Measurements from ENCODE around the gene TAF1A.

The TAF1A gene

DNA sequence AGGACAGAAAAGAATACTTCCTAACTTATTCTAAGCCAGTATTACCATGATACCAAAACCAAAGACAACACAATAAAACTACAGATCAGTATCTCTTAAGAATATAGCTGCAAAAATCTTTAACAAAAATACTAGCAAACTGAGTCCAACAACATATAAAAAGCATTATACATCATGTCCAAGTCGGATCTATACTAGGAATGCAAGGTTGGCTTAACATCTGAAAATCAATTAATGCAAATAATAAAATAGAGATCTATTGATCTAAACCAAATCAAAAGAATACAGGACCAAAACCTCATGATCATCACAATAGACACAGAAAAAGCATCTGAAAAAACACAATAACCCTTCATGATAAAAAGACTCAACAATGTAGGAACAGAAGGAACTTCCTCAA is 18.9 kb downstream of the TAF1A start:
- Histone ChIP-seq H3K36me3 (ENCODE audit: control insufficient read depth in 5 of 5, insufficient read depth in 5 of 5, low read length in 5 of 5) (peaks cover 11 to 42% (median 33%) of the 10 kb centered on the region in 5 donors), H3K27ac (ENCODE audit: low read depth, low read length) (no peak overlapping the region), H3K9ac (ENCODE audit: low read length in 5 of 5) (no peak overlapping the region), H3K4me1 (ENCODE audit: control insufficient read depth in 5 of 5, insufficient read depth in 5 of 5, low read length in 5 of 5) (no peaks in the 10 kb centered on the region), H3K9me3 (ENCODE audit: control insufficient read depth in 5 of 5, low read length in 5 of 5) (no peaks in the 10 kb centered on the region), H3K27me3 (ENCODE audit: control insufficient read depth in 5 of 5, insufficient read depth in 4 of 5, low read length in 5 of 5) (no peaks in the 10 kb centered on the region), H3K4me3 (ENCODE audit: low read depth in 1 of 5, low read length in 5 of 5) (no peak overlapping the region)

GRCh38 chr1:222561656-222562055 is 28.1 kb downstream of the TAF1A start:
- Histone ChIP-seq H3K9ac (ENCODE audit: low read length in 5 of 5) (no peak overlapping the region), H3K4me3 (ENCODE audit: low read depth in 1 of 5, low read length in 5 of 5) (no peak overlapping the region), H3K27me3 (ENCODE audit: control insufficient read depth in 5 of 5, insufficient read depth in 4 of 5, low read length in 5 of 5) (no peaks in the 10 kb centered on the region), H3K9me3 (ENCODE audit: control insufficient read depth in 5 of 5, low read length in 5 of 5) (no peaks in the 10 kb centered on the region), H3K4me1 (ENCODE audit: control insufficient read depth in 5 of 5, insufficient read depth in 5 of 5, low read length in 5 of 5) (no peaks in the 10 kb centered on the region), H3K27ac (ENCODE audit: low read depth, low read length) (no peak overlapping the region), H3K36me3 (ENCODE audit: control insufficient read depth in 5 of 5, insufficient read depth in 5 of 5, low read length in 5 of 5) (peaks cover 31 to 53% (median 37%) of the 10 kb centered on the region in 5 donors)

DNA sequence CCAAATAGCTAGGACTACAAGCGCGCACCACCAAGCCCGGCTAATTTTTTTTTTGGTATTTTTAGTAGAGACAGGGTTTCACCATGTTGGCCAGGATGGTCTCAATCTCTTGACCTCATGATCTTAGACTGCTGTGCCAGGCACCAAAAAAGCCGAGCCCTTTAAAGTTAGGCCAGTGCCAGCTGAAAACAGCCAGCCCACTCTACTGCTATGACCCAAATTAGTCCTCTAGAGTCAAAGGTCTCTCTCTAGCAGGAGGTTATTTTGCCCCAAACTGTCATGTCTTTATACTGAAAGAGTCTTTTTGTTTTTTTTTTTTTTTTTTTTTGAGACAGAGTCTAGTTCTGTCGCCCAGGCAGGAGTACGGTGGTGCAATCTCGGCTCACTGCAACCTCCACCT is 32.2 kb downstream of the TAF1A start:
- H3K4me1 ChIP-seq (ENCODE audit: control insufficient read depth in 5 of 5, insufficient read depth in 5 of 5, low read length in 5 of 5): peaks cover 0 to 4% (median 0%) of the 10 kb centered on the region in 5 donors
- H3K27ac ChIP-seq (ENCODE audit: low read depth, low read length): no peak overlapping the region
- H3K27me3 ChIP-seq (ENCODE audit: control insufficient read depth in 5 of 5, insufficient read depth in 4 of 5, low read length in 5 of 5): no peaks in the 10 kb centered on the region
- H3K9ac ChIP-seq (ENCODE audit: low read length in 5 of 5): no peak overlapping the region
- no peaks in the 10 kb centered on the region for H3K9me3 ChIP-seq (ENCODE audit: control insufficient read depth in 5 of 5, low read length in 5 of 5)
- H3K36me3 ChIP-seq (ENCODE audit: control insufficient read depth in 5 of 5, insufficient read depth in 5 of 5, low read length in 5 of 5): peaks cover 36 to 41% (median 39%) of the 10 kb centered on the region in 5 donors
- no peak overlapping the region for H3K4me3 ChIP-seq (ENCODE audit: low read depth in 1 of 5, low read length in 5 of 5)

DNA sequence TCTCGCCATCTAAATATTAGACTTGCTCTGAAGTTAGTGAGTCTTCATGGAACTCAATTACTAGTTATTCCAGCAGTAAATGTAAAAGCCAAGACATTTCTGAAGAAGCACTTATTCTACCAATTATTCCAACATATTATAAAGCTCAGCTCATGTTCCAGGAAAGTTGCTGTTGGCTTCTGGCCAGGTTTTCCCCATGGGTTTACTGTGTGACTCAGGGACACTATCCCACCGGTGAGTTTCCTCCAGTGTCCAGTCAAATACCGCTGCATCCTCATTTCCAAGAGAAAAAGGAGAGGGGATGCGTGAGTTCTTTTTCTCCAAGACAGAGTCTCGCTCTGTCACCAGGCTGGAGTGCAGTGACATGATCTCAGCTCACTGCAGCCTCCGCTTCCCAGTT is 32.6 kb downstream of the TAF1A start:
- H3K36me3 ChIP-seq (ENCODE audit: control insufficient read depth in 5 of 5, insufficient read depth in 5 of 5, low read length in 5 of 5): peaks cover 32 to 41% (median 37%) of the 10 kb centered on the region in 5 donors
- no peaks in the 10 kb centered on the region for H3K27me3 ChIP-seq (ENCODE audit: control insufficient read depth in 5 of 5, insufficient read depth in 4 of 5, low read length in 5 of 5)
- H3K4me3 ChIP-seq (ENCODE audit: low read depth in 1 of 5, low read length in 5 of 5): no peak overlapping the region
- no peaks in the 10 kb centered on the region for H3K9me3 ChIP-seq (ENCODE audit: control insufficient read depth in 5 of 5, low read length in 5 of 5)
- H3K27ac ChIP-seq (ENCODE audit: low read depth, low read length): no peak overlapping the region
- no peak overlapping the region for H3K9ac ChIP-seq (ENCODE audit: low read length in 5 of 5)
- H3K4me1 ChIP-seq (ENCODE audit: control insufficient read depth in 5 of 5, insufficient read depth in 5 of 5, low read length in 5 of 5): peaks cover 0 to 5% (median 0%) of the 10 kb centered on the region in 5 donors

DNA sequence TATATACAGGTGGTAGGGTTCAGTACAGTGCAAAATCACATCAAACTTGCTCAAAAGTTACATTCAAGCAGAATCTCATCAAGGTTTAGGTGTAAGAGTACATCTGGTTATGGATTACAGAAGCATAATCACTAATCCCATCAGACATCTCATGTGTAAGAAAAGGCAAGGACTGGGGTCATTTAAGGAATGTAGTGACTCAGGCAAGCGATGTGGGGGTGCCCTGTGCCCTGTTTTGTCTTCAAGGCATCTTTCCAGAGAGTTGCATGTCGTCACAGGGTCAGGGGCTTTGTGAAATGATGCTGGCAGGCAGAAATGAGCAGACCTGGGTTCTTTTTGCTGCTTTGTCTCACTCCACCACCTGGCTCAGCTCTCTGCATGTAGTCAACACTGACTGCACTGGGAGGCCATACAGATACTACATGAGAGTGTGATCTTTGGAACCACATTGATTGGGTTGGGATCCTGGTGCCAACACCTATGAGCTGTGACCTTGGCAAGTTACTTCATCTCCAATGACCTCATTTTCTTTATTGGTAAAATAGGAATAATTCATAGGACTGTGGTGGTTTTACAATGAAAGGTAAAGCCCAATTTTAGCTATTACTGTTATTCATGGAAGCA is 33.6 kb downstream of the TAF1A start:
- no peaks in the 10 kb centered on the region for H3K27me3 ChIP-seq (ENCODE audit: control insufficient read depth in 5 of 5, insufficient read depth in 4 of 5, low read length in 5 of 5)
- H3K9ac ChIP-seq (ENCODE audit: low read length in 5 of 5): no peak overlapping the region
- peaks cover 27 to 34% (median 32%) of the 10 kb centered on the region in 5 donors for H3K36me3 ChIP-seq (ENCODE audit: control insufficient read depth in 5 of 5, insufficient read depth in 5 of 5, low read length in 5 of 5)
- peaks cover 0 to 5% (median 0%) of the 10 kb centered on the region in 5 donors for H3K4me1 ChIP-seq (ENCODE audit: control insufficient read depth in 5 of 5, insufficient read depth in 5 of 5, low read length in 5 of 5)
- no peak overlapping the region for H3K4me3 ChIP-seq (ENCODE audit: low read depth in 1 of 5, low read length in 5 of 5)
- H3K27ac ChIP-seq (ENCODE audit: low read depth, low read length): no peak overlapping the region
- no peaks in the 10 kb centered on the region for H3K9me3 ChIP-seq (ENCODE audit: control insufficient read depth in 5 of 5, low read length in 5 of 5)

GRCh38 chr1:222554177-222554576 is 35.6 kb downstream of the TAF1A start:
- Histone ChIP-seq H3K36me3 (ENCODE audit: control insufficient read depth in 5 of 5, insufficient read depth in 5 of 5, low read length in 5 of 5) (peaks cover 9 to 22% (median 18%) of the 10 kb centered on the region in 5 donors), H3K9ac (ENCODE audit: low read length in 5 of 5) (no peak overlapping the region), H3K4me3 (ENCODE audit: low read depth in 1 of 5, low read length in 5 of 5) (no peak overlapping the region), H3K4me1 (ENCODE audit: control insufficient read depth in 5 of 5, insufficient read depth in 5 of 5, low read length in 5 of 5) (peaks cover 0 to 5% (median 0%) of the 10 kb centered on the region in 5 donors), H3K27ac (ENCODE audit: low read depth, low read length) (no peak overlapping the region), H3K27me3 (ENCODE audit: control insufficient read depth in 5 of 5, insufficient read depth in 4 of 5, low read length in 5 of 5) (no peaks in the 10 kb centered on the region), H3K9me3 (ENCODE audit: control insufficient read depth in 5 of 5, low read length in 5 of 5) (no peaks in the 10 kb centered on the region)

GRCh38 chr1:222552882-222553281 is 36.9 kb downstream of the TAF1A start:
- Histone ChIP-seq H3K36me3 (ENCODE audit: control insufficient read depth in 5 of 5, insufficient read depth in 5 of 5, low read length in 5 of 5) (peaks cover 6 to 19% (median 17%) of the 10 kb centered on the region in 5 donors), H3K9ac (ENCODE audit: low read length in 5 of 5) (peak overlapping the region in 1 of 5 donors; percentile 16)

GRCh38 chr1:222547944-222548671 is 41.6 kb downstream of the TAF1A start, which contains the start of gene HHIPL2:
HHIPL2 (minus strand) TSS chr1:222548104; CDS start chr1:222548044, 60 bp downstream.
- H3K4me1 ChIP-seq (ENCODE audit: control insufficient read depth in 5 of 5, insufficient read depth in 5 of 5, low read length in 5 of 5): peaks cover 0 to 5% (median 0%) of the 10 kb centered on the region in 5 donors
- H3K36me3 ChIP-seq (ENCODE audit: control insufficient read depth in 5 of 5, insufficient read depth in 5 of 5, low read length in 5 of 5): no peaks in the 10 kb centered on the region
- H3K9ac ChIP-seq (ENCODE audit: low read length in 5 of 5): no peak within 1 kb of the TSS
- H3K27me3 ChIP-seq (ENCODE audit: control insufficient read depth in 5 of 5, insufficient read depth in 4 of 5, low read length in 5 of 5): peaks cover 3 to 18% (median 12%) of the 10 kb centered on the region in 5 donors
- no peaks in the 10 kb centered on the region for H3K9me3 ChIP-seq (ENCODE audit: control insufficient read depth in 5 of 5, low read length in 5 of 5)
- no peak within 1 kb of the TSS for H3K27ac ChIP-seq (ENCODE audit: low read depth, low read length)
- no peak within 1 kb of the TSS for H3K4me3 ChIP-seq (ENCODE audit: low read depth in 1 of 5, low read length in 5 of 5)

More at GRCh38 chr1:222552882-222553281, 36.9 kb downstream of the TAF1A start:
- Histone ChIP-seq H3K4me3 (ENCODE audit: low read depth in 1 of 5, low read length in 5 of 5) (no peak overlapping the region), H3K27ac (ENCODE audit: low read depth, low read length) (no peak overlapping the region), H3K9me3 (ENCODE audit: control insufficient read depth in 5 of 5, low read length in 5 of 5) (no peaks in the 10 kb centered on the region), H3K4me1 (ENCODE audit: control insufficient read depth in 5 of 5, insufficient read depth in 5 of 5, low read length in 5 of 5) (peaks cover 0 to 5% (median 0%) of the 10 kb centered on the region in 5 donors), H3K27me3 (ENCODE audit: control insufficient read depth in 5 of 5, insufficient read depth in 4 of 5, low read length in 5 of 5) (no peaks in the 10 kb centered on the region)

- no peak overlapping the region for H3K27ac ChIP-seq (ENCODE audit: low read depth, low read length)
- H3K27me3 ChIP-seq (ENCODE audit: control insufficient read depth in 5 of 5, insufficient read depth in 4 of 5, low read length in 5 of 5): peaks cover 3 to 18% (median 12%) of the 10 kb centered on the region in 5 donors
- H3K9ac ChIP-seq (ENCODE audit: low read length in 5 of 5): no peak overlapping the region
- no peaks in the 10 kb centered on the region for H3K36me3 ChIP-seq (ENCODE audit: control insufficient read depth in 5 of 5, insufficient read depth in 5 of 5, low read length in 5 of 5)
- no peak overlapping the region for H3K4me3 ChIP-seq (ENCODE audit: low read depth in 1 of 5, low read length in 5 of 5)
- no peaks in the 10 kb centered on the region for H3K9me3 ChIP-seq (ENCODE audit: control insufficient read depth in 5 of 5, low read length in 5 of 5)
- no peaks in the 10 kb centered on the region for H3K4me1 ChIP-seq (ENCODE audit: control insufficient read depth in 5 of 5, insufficient read depth in 5 of 5, low read length in 5 of 5)
Measured at GRCh38 chr1:222547260-222547614, 42.5 kb downstream of the TAF1A start.

- H3K4me3 ChIP-seq (ENCODE audit: low read depth in 1 of 5, low read length in 5 of 5): no peak overlapping the region
- peaks cover 3 to 18% (median 12%) of the 10 kb centered on the region in 5 donors for H3K27me3 ChIP-seq (ENCODE audit: control insufficient read depth in 5 of 5, insufficient read depth in 4 of 5, low read length in 5 of 5)
- H3K27ac ChIP-seq (ENCODE audit: low read depth, low read length): no peak overlapping the region
- H3K9me3 ChIP-seq (ENCODE audit: control insufficient read depth in 5 of 5, low read length in 5 of 5): no peaks in the 10 kb centered on the region
- no peaks in the 10 kb centered on the region for H3K4me1 ChIP-seq (ENCODE audit: control insufficient read depth in 5 of 5, insufficient read depth in 5 of 5, low read length in 5 of 5)
- no peak overlapping the region for H3K9ac ChIP-seq (ENCODE audit: low read length in 5 of 5)
- H3K36me3 ChIP-seq (ENCODE audit: control insufficient read depth in 5 of 5, insufficient read depth in 5 of 5, low read length in 5 of 5): no peaks in the 10 kb centered on the region
Measured at GRCh38 chr1:222546548-222547259, 43.0 kb downstream of the TAF1A start.

Data from subcutaneous abdominal adipose tissue (tissue), 5 donors.